Panc1 (cell line): Measurements from ENCODE around the gene BTNL8. TPM values are rescaled to one million over a fixed set of nuclear protein-coding genes. Genes with fewer than 3 reads are reported as not detected.
"Not testable (repeated sequence)": the region's sequence is repeated elsewhere in the genome, so short reads cannot be mapped to it uniquely, and the experiment has no call there.

ENCODE experiments used
- ATAC-seq: fragments of 200-7000 bp; cut with Tn5 transposase; 2 replicates; pipeline ENCODE4 v1.9.1; 2020; ENCODE audit warnings: mild to moderate bottlenecking, moderate library complexity
- BruUV-seq: library from RNA; stranded (reverse); fragments of 400-500 nt; replicated peaks from 2 replicates; lab custom pipeline; 2021; lab: Mats Ljungman, UMichigan
- CTCF ChIA-PET: fragments of 300-600 bp; sonication (Branson Sonifier 250); formaldehyde crosslinking; loops from one replicate; lab custom pipeline; 2022; ENCODE audit warnings: antibody characterized with exemption; lab: Charles Lee
- POLR2A ChIA-PET: fragments of 300-600 bp; sonication (Branson Sonifier 250); formaldehyde crosslinking; loops from one replicate; lab custom pipeline; 2022; ENCODE audit warnings: antibody characterized with exemption; lab: Charles Lee
- DNase-seq: peaks from one replicate; pipeline ENCODE4 v3.0.0-alpha.2; 2010; ENCODE audit warnings: low read depth, low spot score
- H3K27ac ChIP-seq: 2 replicates; pipeline ENCODE4 v1.5.1; 2011; ENCODE audit warnings: mild to moderate bottlenecking, low read length, inconsistent platforms
- H3K27me3 ChIP-seq: fragments of 200-500 bp; sonication (Bioruptor generic); 2 replicates; pipeline ENCODE4 v1.6.0; 2014; ENCODE audit warnings: low read length, inconsistent platforms; ENCODE audit not compliant: control insufficient read depth, insufficient read depth
- H3K36me3 ChIP-seq: fragments of 200-500 bp; sonication (Bioruptor generic); 2 replicates; pipeline ENCODE4 v1.5.1; 2014; ENCODE audit warnings: inconsistent platforms, mild to moderate bottlenecking, low read length, moderate library complexity; ENCODE audit not compliant: control insufficient read depth, insufficient read depth
- H3K4me1 ChIP-seq: 2 replicates; pipeline ENCODE4 v1.5.1; 2011; ENCODE audit warnings: inconsistent platforms, mild to moderate bottlenecking, low read length, moderate library complexity; ENCODE audit not compliant: control insufficient read depth, insufficient read depth
- H3K4me3 ChIP-seq, 2 experiments: 2 replicates each; pipeline ENCODE4 v1.5.1; 2011 to 2012; ENCODE audit warnings: low read depth in 2 of 2, low read length in 2 of 2, mild to moderate bottlenecking in 2 of 2, inconsistent platforms in 1 of 2, moderate library complexity in 1 of 2
- H3K9me3 ChIP-seq: fragments of 200-500 bp; sonication (Bioruptor generic); 2 replicates; pipeline ENCODE4 v1.5.1; 2014; ENCODE audit warnings: low read depth, mild to moderate bottlenecking, inconsistent platforms, low read length, moderate library complexity; ENCODE audit not compliant: control insufficient read depth, insufficient read depth
- POLR2AphosphoS5 ChIP-seq: IDR thresholded peaks from 2 replicates; pipeline ENCODE4 v1.6.1; 2012; ENCODE audit warnings: mild to moderate bottlenecking, low read depth, low read length, moderate library complexity
- TCF7L2 ChIP-seq: IDR thresholded peaks from 2 replicates; pipeline ENCODE4 v1.6.1; 2011; ENCODE audit warnings: mild to moderate bottlenecking, low read depth, low read length, inconsistent platforms
- in situ Hi-C: cut with HindIII; loops from 2 replicates; pipeline ENCODE4 v1.10.0; 2016; ENCODE audit warnings: low sequenced_read_pairs, low pct_unique_long_range_greater_than_20kb
- intact Hi-C: fragments of 100-400 bp; cut with micrococcal nuclease; formaldehyde crosslinking; loops from one replicate; pipeline ENCODE4 v1.10.0; 2022; ENCODE audit not compliant: unreplicated experiment
- total RNA-seq: library from RNA; stranded (reverse); gene quantifications from one replicate; pipeline ENCODE4 v1.2.1, GENCODE V29; 2021; ENCODE audit not compliant: unreplicated experiment
- TF ChIP-seq, protein P1 (sequence below): fragments of 450-650 bp; IDR thresholded peaks from 2 replicates; pipeline ENCODE4 v1.5.1; 2017; ENCODE audit warnings: mild to moderate bottlenecking
- TF ChIP-seq, protein P2 (sequence below), 2 experiments: IDR thresholded peaks; 2 replicates each; pipeline ENCODE4 v1.6.1; 2011 to 2012; ENCODE audit warnings: low read depth in 2 of 2, control low read depth in 1 of 2, low read length in 1 of 2, mild to moderate bottlenecking in 1 of 2, moderate library complexity in 1 of 2; ENCODE audit not compliant: insufficient read depth in 1 of 2

BTNL8 gene
- total RNA-seq, 1 experiment from 2014 or later = not detected

DNA sequence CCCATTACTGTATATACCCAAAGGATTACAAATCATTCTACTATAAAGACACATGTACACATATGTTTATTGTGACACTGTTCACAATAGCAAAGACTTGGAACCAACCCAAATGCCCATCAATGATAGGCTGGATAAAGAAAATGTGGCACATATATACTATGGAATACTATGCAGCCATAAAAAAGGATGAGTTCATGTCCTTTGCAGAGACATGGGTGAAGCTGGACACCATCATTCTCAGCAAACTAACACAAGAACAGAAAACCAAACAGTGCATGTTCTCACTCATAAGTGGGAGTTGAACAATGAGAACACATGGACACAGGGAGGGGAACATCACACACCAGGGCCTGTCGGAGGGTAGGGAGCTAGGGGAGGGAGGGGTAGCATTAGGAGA, 3.6 kb upstream of the BTNL8 start:
- CTCF ChIA-PET, H3K4me3 ChIP-seq, BruUV-seq, H3K27me3 ChIP-seq, DNase-seq, H3K9me3 ChIP-seq, ATAC-seq, H3K27ac ChIP-seq, intact Hi-C loops, H3K4me1 ChIP-seq, POLR2A ChIA-PET, in situ Hi-C loops, H3K36me3 ChIP-seq: not testable (repeated sequence)

DNA sequence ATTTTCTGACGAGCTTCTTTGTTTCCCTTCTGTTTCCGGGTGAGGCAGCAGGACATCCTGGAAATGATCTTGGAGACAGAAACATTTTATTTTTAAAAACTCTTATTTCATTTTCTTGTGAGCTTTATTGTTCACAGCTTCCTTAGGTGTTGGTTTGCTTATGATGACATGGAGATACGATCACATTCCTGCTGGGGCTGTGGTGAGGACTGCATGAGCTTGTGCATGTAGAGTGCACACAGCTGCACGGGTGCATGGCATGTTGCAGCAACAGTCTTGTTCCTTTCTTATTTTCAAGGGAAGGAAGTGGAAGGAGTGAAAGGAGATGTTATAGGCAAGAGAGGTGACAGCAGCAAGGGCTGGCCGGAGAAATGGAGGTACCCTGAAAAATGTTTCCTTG, 1.2 kb downstream of the BTNL8 start:
- ATAC-seq (no peak), DNase-seq (no peak)
- ChIA-PET CTCF (no interaction called here), POLR2A (no interaction called here)
- no peaks in the 10 kb centered on the region for H3K9me3 ChIP-seq
- intact Hi-C loops (no loop called here), in situ Hi-C loops (no loop called here)
- H3K4me3 ChIP-seq = no peak overlapping the region
- no peak for TF ChIP-seq TCF7L2
- no peak for TF ChIP-seq POLR2AphosphoS5
- TF ChIP-seq, protein P1, sequence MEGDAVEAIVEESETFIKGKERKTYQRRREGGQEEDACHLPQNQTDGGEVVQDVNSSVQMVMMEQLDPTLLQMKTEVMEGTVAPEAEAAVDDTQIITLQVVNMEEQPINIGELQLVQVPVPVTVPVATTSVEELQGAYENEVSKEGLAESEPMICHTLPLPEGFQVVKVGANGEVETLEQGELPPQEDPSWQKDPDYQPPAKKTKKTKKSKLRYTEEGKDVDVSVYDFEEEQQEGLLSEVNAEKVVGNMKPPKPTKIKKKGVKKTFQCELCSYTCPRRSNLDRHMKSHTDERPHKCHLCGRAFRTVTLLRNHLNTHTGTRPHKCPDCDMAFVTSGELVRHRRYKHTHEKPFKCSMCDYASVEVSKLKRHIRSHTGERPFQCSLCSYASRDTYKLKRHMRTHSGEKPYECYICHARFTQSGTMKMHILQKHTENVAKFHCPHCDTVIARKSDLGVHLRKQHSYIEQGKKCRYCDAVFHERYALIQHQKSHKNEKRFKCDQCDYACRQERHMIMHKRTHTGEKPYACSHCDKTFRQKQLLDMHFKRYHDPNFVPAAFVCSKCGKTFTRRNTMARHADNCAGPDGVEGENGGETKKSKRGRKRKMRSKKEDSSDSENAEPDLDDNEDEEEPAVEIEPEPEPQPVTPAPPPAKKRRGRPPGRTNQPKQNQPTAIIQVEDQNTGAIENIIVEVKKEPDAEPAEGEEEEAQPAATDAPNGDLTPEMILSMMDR = no peak
- no peaks in the 10 kb centered on the region for H3K36me3 ChIP-seq
- BruUV-seq = no TSS peak
- no peak overlapping the region for H3K27ac ChIP-seq
- no peaks in the 10 kb centered on the region for H3K27me3 ChIP-seq
- H3K4me1 ChIP-seq = no peaks in the 10 kb centered on the region

DNA sequence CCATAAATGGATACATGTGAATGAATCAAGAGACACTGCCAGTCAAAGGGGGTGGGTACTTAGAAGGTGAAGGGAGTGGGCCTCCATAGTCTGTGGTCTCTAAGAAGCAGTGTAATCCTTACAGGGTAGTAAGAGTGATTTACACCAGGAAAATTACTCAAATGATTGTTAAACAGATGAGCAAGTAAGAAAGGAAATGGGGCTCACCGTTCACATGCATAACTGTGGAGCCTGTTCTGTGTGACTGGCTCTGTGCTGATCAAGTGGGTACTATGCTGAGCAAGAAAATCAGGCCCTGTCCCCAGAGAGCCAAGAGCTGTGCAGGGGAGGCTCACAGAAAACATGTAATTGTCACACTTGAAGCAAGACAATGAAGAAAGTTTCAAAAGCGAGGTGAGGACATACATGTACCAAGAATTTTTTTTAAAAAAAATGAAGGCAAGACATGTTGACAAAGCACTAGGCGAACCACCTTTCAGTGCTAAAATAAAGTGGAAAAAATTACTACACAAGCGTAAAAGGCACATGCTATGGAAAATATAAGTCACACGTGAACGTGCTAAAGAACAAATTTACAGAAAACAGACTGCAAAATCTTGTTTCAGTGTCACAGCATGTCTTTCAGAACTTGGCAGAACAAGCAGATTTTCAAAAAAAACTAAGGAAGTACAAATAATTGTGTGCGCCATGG, 2.5 kb downstream of the BTNL8 start:
- H3K9me3 ChIP-seq = no peaks in the 10 kb centered on the region
- no TSS peak for BruUV-seq
- POLR2A ChIA-PET = no interaction called here
- ATAC-seq = no peak
- no peaks in the 10 kb centered on the region for H3K36me3 ChIP-seq
- no peak overlapping the region for H3K4me3 ChIP-seq
- TF ChIP-seq, protein P1 = no peak
- TF ChIP-seq TCF7L2 = no peak
- TF ChIP-seq, protein P2, sequence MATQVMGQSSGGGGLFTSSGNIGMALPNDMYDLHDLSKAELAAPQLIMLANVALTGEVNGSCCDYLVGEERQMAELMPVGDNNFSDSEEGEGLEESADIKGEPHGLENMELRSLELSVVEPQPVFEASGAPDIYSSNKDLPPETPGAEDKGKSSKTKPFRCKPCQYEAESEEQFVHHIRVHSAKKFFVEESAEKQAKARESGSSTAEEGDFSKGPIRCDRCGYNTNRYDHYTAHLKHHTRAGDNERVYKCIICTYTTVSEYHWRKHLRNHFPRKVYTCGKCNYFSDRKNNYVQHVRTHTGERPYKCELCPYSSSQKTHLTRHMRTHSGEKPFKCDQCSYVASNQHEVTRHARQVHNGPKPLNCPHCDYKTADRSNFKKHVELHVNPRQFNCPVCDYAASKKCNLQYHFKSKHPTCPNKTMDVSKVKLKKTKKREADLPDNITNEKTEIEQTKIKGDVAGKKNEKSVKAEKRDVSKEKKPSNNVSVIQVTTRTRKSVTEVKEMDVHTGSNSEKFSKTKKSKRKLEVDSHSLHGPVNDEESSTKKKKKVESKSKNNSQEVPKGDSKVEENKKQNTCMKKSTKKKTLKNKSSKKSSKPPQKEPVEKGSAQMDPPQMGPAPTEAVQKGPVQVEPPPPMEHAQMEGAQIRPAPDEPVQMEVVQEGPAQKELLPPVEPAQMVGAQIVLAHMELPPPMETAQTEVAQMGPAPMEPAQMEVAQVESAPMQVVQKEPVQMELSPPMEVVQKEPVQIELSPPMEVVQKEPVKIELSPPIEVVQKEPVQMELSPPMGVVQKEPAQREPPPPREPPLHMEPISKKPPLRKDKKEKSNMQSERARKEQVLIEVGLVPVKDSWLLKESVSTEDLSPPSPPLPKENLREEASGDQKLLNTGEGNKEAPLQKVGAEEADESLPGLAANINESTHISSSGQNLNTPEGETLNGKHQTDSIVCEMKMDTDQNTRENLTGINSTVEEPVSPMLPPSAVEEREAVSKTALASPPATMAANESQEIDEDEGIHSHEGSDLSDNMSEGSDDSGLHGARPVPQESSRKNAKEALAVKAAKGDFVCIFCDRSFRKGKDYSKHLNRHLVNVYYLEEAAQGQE (IDR thresholded peaks at IDR 0.05; ENCODE audit: insufficient read depth in 1 of 2, low read depth in 2 of 2, low read length in 1 of 2) = no peak
- TF ChIP-seq POLR2AphosphoS5 = no peak
- no peak for DNase-seq
- in situ Hi-C loops (no loop called here), intact Hi-C loops (no loop called here)
- no peaks in the 10 kb centered on the region for H3K27me3 ChIP-seq
- H3K4me1 ChIP-seq = no peaks in the 10 kb centered on the region
- H3K27ac ChIP-seq = no peak overlapping the region
- CTCF ChIA-PET = no interaction called here
